ENCODE data around the gene RPL7L1. TPM values are rescaled to one million over a fixed set of nuclear protein-coding genes. Genes with fewer than 3 reads are reported as not detected.

Gene RPL7L1
- polyA plus RNA-seq, 2 donors = 32.7 to 39.4 TPM

DNA sequence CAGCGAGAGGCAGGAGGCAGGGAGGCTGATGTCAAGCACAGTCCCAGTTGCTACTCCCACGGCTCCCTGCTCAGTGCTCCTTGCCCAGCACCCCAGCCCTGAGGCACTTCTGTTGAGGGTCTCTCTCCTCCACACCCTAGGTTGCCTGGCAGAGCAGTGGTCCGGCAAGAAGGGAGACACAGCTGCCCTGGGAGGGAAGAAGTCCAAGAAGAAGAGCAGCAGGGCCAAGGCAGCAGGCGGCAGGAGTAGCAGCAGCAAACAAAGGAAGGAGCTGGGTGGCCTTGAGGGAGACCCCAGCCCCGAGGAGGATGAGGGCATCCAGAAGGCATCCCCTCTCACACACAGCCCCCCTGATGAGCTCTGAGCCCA, 59.0 kb downstream of the RPL7L1 start:
- Histone ChIP-seq H3K9me3 (ENCODE audit: control insufficient read depth in 2 of 2, insufficient read depth in 1 of 2, low read depth in 1 of 2, low read length in 1 of 2) (no peaks in the 10 kb centered on the region), H3K27me3 (ENCODE audit: control insufficient read depth in 1 of 2, insufficient read depth in 2 of 2, low read length in 2 of 2) (no peaks in the 10 kb centered on the region), H3K4me1 (ENCODE audit: control insufficient read depth in 2 of 2, insufficient read depth in 2 of 2, low read length in 1 of 2) (peaks cover 0 to 2% of the 10 kb centered on the region in 2 donors), H3K4me3 (ENCODE audit: low read depth in 1 of 2, low read length in 2 of 2) (no peak overlapping the region), H3K27ac (ENCODE audit: low read depth in 2 of 2, low read length in 1 of 2) (no peak overlapping the region), H3K36me3 (ENCODE audit: control insufficient read depth in 2 of 2, insufficient read depth in 2 of 2, low read length in 1 of 2) (peaks cover 6 to 32% of the 10 kb centered on the region in 2 donors)
- 81 to 90% methylated on average over 5 of the region's 5 CpGs for WGBS, 2 donors

DNA sequence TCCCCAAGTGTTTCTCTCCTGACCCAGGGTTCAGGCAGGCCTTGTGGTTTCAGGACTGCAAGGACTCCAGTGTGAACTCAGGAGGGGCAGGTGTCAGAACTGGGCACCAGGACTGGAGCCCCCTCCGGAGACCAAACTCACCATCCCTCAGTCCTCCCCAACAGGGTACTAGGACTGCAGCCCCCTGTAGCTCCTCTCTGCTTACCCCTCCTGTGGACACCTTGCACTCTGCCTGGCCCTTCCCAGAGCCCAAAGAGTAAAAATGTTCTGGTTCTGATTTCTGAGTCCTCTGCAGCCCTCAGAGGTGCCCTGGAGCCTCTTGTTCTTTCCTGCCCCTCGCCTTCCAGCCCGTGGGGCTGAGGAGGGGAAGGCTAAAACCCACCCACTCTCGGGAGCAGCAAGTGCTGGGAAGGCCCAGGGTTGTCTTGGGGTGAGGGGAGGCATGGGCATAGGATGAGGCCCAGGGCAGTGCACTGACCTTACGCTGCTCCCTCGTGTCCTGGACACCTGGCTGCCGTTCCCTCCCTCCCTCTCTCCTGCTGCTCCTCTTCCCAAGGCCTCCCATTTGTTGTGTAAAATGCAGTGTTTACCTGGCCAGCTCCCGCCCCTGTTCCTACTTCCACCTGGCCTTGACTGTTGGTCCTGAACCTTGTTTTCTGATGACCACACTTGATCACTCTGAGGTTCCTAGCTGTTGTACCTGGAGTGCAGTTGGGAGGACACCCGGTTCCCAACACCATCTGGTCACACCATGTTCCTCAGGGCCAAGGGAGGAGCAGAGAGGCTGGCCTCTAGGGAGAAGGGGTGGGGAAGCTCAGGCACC, 59.8 kb downstream of the RPL7L1 start:
- 71 to 82% methylated on average over 9 of the region's 9 CpGs for WGBS, 2 donors
- H3K27ac ChIP-seq (ENCODE audit: low read depth in 2 of 2, low read length in 1 of 2) = no peak overlapping the region
- H3K4me3 ChIP-seq (ENCODE audit: low read depth in 1 of 2, low read length in 2 of 2) = no peak overlapping the region
- H3K9me3 ChIP-seq (ENCODE audit: control insufficient read depth in 2 of 2, insufficient read depth in 1 of 2, low read depth in 1 of 2, low read length in 1 of 2) = no peaks in the 10 kb centered on the region
- no peaks in the 10 kb centered on the region for H3K27me3 ChIP-seq (ENCODE audit: control insufficient read depth in 1 of 2, insufficient read depth in 2 of 2, low read length in 2 of 2)
- H3K36me3 ChIP-seq (ENCODE audit: control insufficient read depth in 2 of 2, insufficient read depth in 2 of 2, low read length in 1 of 2) = peaks cover 6 to 31% of the 10 kb centered on the region in 2 donors
- H3K4me1 ChIP-seq (ENCODE audit: control insufficient read depth in 2 of 2, insufficient read depth in 2 of 2, low read length in 1 of 2) = peaks cover 0 to 2% of the 10 kb centered on the region in 2 donors

Other genes with a start within 250 kb of the RPL7L1 start
- gene PRPH2, start 157.0 kb upstream of the RPL7L1 start, polyA plus RNA-seq = under 1 TPM; 0.14 to 0.21 TPM
- gene TBCC, start 133.5 kb upstream of the RPL7L1 start, polyA plus RNA-seq = 10 to 100 TPM; 17.7 to 18.4 TPM
- gene BICRAL, start 97.6 kb upstream of the RPL7L1 start, polyA plus RNA-seq = 1 to 10 TPM; 2.4 to 3.0 TPM
- gene PTCRA, start 36.4 kb downstream of the RPL7L1 start, polyA plus RNA-seq = not detected
- 10 to 100 TPM; 14.2 to 15.1 TPM for gene CNPY3, start 49.9 kb downstream of the RPL7L1 start, polyA plus RNA-seq
- under 1 TPM; 0.18 to 0.67 TPM for gene GNMT, start 81.1 kb downstream of the RPL7L1 start, polyA plus RNA-seq
- 10 to 100 TPM; 13.1 to 13.7 TPM for gene PEX6, start 99.6 kb downstream of the RPL7L1 start, polyA plus RNA-seq
- gene PPP2R5D, start 105.0 kb downstream of the RPL7L1 start, polyA plus RNA-seq = 10 to 100 TPM; 16.7 to 17.4 TPM
- 10 to 100 TPM; 83.0 to 95.6 TPM for gene MEA1, start 134.3 kb downstream of the RPL7L1 start, polyA plus RNA-seq
- gene KLHDC3, start 134.6 kb downstream of the RPL7L1 start, polyA plus RNA-seq = 10 to 100 TPM; 39.3 to 40.9 TPM
- 10 to 100 TPM; 18.4 to 40.3 TPM for gene RRP36, start 142.0 kb downstream of the RPL7L1 start, polyA plus RNA-seq
- 1 to 10 TPM; 5.1 to 5.5 TPM for gene CUL7, start 174.2 kb downstream of the RPL7L1 start, polyA plus RNA-seq
- 10 to 100 TPM; 48.9 to 54.6 TPM for gene MRPL2, start 179.8 kb downstream of the RPL7L1 start, polyA plus RNA-seq
- 10 to 100 TPM in 1 of 2 donors, 1 to 10 TPM in 1; 8.4 to 15.3 TPM for gene KLC4, start 180.0 kb downstream of the RPL7L1 start, polyA plus RNA-seq
- gene PTK7, start 196.7 kb downstream of the RPL7L1 start, polyA plus RNA-seq = 10 to 100 TPM; 25.8 to 39.7 TPM

All from esophagus (tissue), 2 donors.